NCI-H748 treated with DMSO at 0.1 percent for 48 hours (cell line): ENCODE measurements around the gene DHPS.
A peak's percentile ranks its signal among the peaks of the same experiment; 100 is the strongest.
"Not testable (repeated sequence)": the region's sequence is repeated elsewhere in the genome, so short reads cannot be mapped to it uniquely, and the experiment has no call there.

Experiments used
- DNase-seq: peaks from one replicate; lab custom pipeline; 2025; lab: John Stamatoyannopoulos, UW

The DHPS gene

DNA sequence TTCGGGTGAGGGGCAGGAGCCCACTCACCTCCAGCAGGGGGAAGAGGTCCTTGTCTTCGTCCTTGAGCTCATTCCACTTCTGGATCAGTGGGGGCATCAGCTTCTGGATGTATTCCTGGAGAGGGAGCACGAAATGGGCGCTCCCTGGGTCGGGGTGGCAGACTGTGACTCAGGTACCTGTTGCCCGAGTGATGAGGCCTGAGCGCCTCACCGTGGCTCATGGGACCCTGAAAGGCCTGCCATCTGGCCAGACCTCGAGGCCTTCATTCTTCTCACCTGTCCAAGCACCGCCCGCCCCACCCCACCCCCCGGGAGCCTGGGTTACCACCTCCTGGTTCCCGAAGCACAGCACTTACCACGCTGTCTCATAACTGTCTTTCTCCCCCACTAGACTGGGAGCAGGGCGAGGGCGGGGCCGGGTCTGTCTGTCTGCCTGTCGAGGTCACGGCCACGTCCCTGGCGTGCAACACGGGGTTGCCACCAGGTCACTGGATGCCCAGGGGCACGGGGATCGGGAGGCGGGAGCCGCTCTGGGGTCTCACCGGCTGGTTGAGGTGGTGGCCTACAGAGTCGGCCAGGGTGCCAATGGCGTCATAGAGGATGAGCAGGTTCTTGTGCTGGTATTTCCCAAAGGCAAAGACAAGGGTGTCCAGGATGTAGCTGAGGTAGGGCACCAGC is 24.1 kb upstream of the DHPS start:
- DNase-seq = no peak

GRCh38 chr19:12705169-12705568 is 23.5 kb upstream of the DHPS start:
- DNase-seq = no peak

GRCh38 chr19:12703046-12703445 is 21.4 kb upstream of the DHPS start:
- DNase-seq = no peak

- DNase-seq = no peak
Measured at GRCh38 chr19:12701596-12702282, 20.1 kb upstream of the DHPS start.

DNA sequence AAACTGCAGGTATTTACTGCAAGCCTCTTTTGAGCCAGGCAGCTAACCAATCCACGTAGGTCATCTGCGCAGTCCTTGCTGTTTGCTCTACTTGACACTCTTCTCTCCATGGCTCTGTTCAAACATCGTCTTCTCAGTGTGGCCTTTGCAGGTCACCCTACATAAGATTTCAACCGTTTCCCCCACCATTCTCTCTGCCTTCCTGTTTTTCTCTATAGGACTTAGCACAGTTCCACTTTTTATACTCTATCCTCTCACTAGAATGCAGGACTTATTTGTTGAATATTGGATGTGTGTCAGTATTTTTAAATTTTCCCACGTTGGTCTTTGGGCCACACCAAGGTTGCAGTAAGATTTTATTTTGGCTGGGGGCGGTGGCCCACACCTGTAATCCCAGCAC is 16.5 kb upstream of the DHPS start:
- DNase-seq = no peak

DNA sequence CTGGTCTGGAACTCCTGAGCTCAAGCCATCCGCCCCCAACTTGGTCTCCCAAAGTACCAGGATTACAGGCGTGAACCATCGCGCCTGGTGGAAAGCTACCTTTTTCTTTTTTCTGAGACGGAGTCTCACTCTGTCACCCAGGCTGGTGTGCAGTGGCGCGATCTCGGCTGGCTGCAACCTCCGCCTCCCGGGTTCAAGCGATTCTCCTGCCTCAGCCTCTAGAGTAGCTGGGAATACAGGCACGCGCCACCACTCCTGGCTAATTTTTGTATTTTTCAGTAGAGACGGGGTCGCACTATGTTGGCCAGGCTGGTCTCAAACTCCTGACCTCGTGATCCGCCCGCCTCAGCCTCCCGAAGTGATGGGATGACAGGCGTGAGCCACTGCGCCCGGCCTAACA is 15.7 kb upstream of the DHPS start:
- DNase-seq = not testable (repeated sequence)

- DNase-seq = peak; percentile 71
Measured at GRCh38 chr19:12696366-12697335, 15.0 kb upstream of the DHPS start, which contains the start of gene FBXW9. Gene FBXW9 (minus strand): TSS chr19:12696631. CDS start chr19:12696581, 50 bp downstream.

- no peak for DNase-seq
Measured at GRCh38 chr19:12695997-12696365, 14.3 kb upstream of the DHPS start.

- no peak for DNase-seq
Measured at GRCh38 chr19:12695514-12695913, 13.8 kb upstream of the DHPS start.

- no peak for DNase-seq
Measured at GRCh38 chr19:12695096-12695495, 13.4 kb upstream of the DHPS start.

GRCh38 chr19:12694641-12695040 is 13.0 kb upstream of the DHPS start:
- no peak for DNase-seq

DNA sequence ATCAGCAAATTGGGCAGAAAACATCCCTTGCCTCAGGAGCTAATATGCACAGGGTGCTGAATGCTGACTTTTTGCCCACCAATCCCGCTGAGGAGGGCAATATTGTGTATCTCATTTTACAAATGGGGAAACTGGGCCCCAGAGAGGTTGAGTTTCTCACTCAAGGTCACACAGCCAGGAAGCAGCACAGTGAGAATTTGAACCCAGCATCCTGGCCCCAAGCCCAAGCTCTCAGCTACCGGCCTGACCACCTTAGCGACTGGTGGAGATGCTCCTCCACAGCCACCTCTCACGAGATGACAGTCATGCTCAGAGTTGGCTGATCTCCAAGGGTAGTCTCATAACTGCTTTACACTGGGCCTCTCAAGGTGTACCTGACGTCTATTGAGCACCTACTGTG is 11.3 kb upstream of the DHPS start:
- DNase-seq = no peak

- DNase-seq = no peak
Measured at GRCh38 chr19:12689581-12690216, 8.0 kb upstream of the DHPS start.

DNA sequence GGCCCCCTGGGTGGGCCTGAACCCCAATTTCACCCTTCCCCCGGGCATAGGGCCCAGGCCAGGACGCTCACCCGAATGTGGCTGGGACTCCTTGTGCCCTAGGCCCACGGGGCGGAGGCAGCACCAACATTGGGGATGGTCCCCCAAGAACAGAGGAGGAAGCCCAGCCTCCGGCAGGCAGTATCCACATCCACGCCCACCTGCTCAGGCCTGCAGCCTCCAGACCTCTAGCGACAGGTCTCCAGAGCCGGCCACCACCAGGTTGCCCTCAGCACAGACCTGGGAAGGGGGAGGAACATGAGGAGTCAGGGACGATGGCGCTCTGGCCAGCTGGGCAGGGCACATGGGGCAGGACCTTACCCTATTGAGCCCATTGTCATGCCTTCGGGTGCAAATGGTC is 7.3 kb upstream of the DHPS start:
- DNase-seq = no peak

GRCh38 chr19:12687496-12688196 is 6.0 kb upstream of the DHPS start, which contains the start of gene GNG14:
Gene GNG14 (plus strand): TSS chr19:12687998. CDS start chr19:12688049, 51 bp downstream.
- no peak for DNase-seq

DNA sequence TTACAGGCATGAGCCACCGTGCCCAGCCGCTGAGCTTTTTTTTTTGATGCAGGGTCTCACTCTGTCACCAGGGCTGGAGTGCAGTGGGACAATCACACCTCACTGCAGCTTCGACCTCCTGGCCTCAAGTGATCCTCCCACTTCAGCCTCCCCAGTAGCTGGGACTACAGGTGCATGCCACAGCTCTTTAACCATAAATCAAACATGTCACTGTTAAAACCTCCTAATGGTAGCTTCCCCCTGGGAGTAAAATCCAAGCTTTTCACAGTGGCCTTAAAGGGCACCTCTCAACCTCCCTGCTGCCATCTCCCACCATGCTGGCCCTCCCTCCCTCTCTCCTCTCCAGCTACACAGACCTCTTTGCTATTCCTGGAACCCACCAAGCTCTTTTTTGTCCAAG is 4.2 kb upstream of the DHPS start:
- DNase-seq = no peak

- no peak for DNase-seq
Measured at GRCh38 chr19:12680034-12680433, 1.6 kb downstream of the DHPS start.

GRCh38 chr19:12678039-12678438 is 3.6 kb downstream of the DHPS start:
- DNase-seq = not testable (repeated sequence)

DNA sequence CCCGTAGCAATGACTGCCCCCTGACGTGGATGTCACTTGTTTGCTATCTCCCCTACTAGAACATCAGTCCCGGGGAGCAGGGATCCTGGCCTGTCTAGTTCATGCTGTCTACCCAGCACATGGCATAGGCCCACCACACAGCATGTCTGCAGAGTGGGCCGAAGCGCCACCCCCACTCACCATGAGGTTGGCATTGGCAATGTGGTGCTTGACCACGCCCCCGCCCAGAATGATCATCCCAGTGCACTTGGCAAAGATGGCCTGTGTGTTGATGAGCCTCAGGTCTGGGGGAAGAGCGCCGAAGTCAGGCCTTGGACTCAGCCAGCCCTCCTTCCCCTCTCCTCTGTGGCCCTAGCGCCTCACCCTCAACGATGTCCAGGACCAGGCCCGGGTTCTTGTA is 4.8 kb downstream of the DHPS start:
- DNase-seq = no peak

DNA sequence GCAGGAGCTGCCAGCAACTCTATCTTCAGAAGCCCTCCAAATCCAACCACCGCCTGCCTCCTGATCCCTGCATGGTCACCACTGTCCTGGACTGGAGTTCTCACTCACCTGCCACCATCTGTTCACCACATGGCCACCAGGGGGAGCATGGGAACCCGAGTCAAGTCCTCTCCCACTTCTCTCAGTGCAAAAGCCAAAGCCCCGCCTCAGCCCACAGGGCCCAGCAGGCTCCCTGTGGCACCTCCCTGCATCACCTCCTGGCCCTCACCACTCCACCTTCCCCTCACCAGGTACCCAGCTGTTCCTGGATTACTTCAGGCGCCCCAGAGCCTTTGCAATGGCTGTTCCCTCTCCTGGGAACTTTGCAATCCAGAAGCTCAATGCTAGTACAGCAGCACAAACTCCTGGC is 5.3 kb downstream of the DHPS start:
- peak; percentile 0 for DNase-seq

- DNase-seq = no peak
Measured at GRCh38 chr19:12675940-12676339, 5.7 kb downstream of the DHPS start.
